Mammary epithelial cell (primary cell): ENCODE measurements around the gene FBXO42.
"Not testable (repeated sequence)": the region's sequence is repeated elsewhere in the genome, so short reads cannot be mapped to it uniquely, and the experiment has no call there.

Source experiments
- EZH2 ChIP-seq: IDR thresholded peaks from 2 replicates; pipeline ENCODE4 v1.6.1; 2012; ENCODE audit warnings: low read length, inconsistent platforms, borderline replicate concordance
- TF ChIP-seq, protein P1 (sequence below), 2 donors: IDR thresholded peaks in 1 of 2; conservative IDR thresholded peaks in 1 of 2; 2 replicates each; pipeline ENCODE4 v1.5.1; 2011 to 2012; ENCODE audit warnings: inconsistent platforms in 2 of 2, low read length in 2 of 2, mild to moderate bottlenecking in 2 of 2, control low read depth in 1 of 2, low read depth in 1 of 2; ENCODE audit not compliant: insufficient read depth in 1 of 2; ENCODE audit errors: extremely low read depth in 1 of 2

- not testable (repeated sequence) for TF ChIP-seq EZH2
- TF ChIP-seq, protein P1, sequence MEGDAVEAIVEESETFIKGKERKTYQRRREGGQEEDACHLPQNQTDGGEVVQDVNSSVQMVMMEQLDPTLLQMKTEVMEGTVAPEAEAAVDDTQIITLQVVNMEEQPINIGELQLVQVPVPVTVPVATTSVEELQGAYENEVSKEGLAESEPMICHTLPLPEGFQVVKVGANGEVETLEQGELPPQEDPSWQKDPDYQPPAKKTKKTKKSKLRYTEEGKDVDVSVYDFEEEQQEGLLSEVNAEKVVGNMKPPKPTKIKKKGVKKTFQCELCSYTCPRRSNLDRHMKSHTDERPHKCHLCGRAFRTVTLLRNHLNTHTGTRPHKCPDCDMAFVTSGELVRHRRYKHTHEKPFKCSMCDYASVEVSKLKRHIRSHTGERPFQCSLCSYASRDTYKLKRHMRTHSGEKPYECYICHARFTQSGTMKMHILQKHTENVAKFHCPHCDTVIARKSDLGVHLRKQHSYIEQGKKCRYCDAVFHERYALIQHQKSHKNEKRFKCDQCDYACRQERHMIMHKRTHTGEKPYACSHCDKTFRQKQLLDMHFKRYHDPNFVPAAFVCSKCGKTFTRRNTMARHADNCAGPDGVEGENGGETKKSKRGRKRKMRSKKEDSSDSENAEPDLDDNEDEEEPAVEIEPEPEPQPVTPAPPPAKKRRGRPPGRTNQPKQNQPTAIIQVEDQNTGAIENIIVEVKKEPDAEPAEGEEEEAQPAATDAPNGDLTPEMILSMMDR (conservative IDR thresholded peaks at IDR 0.05 in 1 of 2, IDR thresholded peaks at IDR 0.05 in 1 of 2; ENCODE audit: extremely low read depth in 1 of 2, insufficient read depth in 1 of 2, low read depth in 1 of 2, low read length in 2 of 2) = not testable (repeated sequence)
These were observed 94.7 kb downstream of the FBXO42 start for GRCh38 chr1:16257556-16257955.
